GM18508 (cell line): Measurements from ENCODE around the gene SS18L1.
"Not testable (repeated sequence)": the region's sequence is repeated elsewhere in the genome, so short reads cannot be mapped to it uniquely, and the experiment has no call there.

ENCODE experiments used
- ATAC-seq: cut with Tn5 transposase; IDR thresholded peaks from one replicate; pipeline ENCODE4 v1.9.1; 2021; ENCODE audit warnings: moderate number of reproducible peaks; ENCODE audit not compliant: insufficient read depth, unreplicated experiment

Gene SS18L1

DNA sequence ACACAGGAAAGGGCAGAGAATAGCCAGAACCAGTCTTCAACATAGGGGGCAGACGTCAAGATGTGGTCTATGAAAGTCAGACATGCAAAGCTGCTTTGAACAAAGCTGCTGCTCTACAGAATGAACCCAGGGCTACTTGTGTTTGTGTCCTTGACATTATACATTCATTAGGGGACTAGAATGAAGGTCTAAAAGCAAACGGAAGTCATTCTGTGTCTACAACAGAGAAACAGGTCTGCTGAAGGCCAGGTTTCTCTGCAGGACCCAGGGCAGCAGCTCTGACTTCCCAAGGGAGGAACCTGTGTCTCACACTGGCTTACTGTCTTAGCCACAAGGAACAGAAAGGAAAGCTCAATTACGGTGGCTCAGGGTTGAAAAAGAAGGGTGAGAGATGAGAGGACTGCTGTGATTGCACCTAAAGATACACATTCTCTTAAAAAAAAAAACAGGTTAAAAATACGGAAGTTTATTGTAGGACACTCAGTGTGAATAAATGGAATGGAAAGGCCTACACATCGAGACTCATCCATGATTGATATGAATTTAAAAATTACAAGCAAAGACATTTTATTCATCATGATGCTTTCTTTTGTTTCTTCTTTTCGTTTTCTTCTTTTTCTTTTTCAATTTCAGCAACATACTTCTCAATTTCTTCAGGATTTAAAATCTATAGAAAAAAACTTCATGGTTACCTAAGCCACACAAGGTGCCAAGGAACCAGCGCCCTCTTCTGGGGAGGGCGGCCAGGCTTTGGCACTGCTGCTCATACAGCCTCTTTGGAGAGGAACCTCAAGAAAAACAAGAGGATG lies 7.1 kb upstream of the SS18L1 start:
- no peak for ATAC-seq

DNA sequence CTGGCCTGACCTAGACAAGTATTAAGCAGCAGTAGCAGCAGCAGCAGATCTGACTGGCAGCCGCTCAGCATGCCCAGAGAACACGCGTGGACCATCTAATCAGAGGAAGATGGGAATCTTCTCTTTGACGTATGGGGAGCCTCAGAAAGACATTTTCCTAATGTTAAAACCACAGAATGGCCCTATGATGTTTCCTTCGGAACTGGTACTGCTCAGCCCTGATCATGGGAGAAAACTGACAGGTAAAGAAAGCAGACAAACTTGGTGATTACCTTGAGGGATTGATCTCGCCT lies 6.5 kb upstream of the SS18L1 start:
- ATAC-seq: no peak

DNA sequence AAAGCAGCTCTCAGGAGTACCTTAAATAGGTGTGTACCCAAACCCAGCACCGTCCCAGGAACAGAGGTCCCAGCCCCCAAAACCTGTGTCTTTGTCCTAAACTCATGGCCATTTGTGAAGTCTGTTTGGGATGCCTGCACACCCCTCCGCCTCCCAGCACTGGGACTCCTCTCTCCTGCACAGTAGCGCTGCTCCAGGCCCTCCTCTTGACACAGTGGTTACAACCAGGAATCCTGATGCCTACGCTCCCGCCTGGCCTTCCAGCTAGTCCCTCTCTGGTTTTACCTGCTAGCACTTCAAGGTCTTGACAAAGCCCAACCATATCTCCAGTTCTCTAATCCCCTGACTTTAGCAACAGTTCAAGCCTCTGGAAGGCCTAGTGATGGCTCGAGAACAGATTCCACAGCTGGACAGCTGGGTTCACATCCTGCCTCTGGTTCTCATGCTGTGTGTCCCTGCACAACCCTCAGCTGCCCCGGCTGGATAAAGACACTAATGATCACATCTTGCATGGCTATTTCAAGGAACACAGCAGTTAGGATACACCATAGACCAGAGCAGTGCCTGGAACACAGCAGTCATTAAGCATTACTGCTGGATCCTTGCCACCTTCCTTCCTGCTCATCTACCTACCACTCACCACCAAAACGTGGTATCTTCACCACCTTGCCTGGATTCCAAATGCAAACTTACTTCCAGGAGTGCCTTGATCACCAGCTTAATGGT lies 5.9 kb upstream of the SS18L1 start:
- no peak for ATAC-seq

DNA sequence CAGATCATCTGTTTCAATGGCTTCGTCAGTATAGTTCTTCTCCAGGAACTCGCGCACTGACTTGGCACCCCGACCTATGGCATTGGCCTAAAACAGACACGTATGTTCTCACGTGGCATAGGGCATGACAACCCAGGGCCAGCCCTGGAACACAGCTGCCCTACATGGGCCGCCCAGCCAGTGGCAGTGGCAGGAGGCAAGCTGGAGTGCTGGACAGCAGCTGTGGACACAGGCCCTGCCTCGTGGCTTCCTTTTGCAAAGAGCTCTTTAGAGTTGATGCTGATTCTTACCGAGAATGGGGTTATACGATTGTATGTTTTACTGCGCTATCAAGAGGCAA lies 5.4 kb upstream of the SS18L1 start:
- no peak for ATAC-seq

DNA sequence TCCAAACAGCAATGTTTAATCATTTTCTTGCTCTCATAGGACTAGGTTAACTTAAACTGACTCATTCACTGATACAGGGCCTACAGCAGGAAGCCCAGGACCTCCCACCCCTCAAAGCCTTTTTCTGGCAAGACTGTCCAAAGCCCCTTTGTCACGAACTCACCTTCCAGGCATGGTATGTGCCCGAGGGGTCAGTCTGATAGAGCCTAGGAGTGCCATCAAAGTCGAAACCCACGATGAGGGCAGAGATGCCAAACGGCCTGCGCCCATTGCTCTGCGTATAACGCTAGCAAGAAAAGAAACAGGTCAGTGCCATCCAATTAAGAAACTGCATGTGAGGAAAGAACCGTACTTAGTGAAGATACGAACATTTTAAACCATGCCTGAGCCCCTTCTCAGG lies 4.7 kb upstream of the SS18L1 start:
- ATAC-seq: no peak

DNA sequence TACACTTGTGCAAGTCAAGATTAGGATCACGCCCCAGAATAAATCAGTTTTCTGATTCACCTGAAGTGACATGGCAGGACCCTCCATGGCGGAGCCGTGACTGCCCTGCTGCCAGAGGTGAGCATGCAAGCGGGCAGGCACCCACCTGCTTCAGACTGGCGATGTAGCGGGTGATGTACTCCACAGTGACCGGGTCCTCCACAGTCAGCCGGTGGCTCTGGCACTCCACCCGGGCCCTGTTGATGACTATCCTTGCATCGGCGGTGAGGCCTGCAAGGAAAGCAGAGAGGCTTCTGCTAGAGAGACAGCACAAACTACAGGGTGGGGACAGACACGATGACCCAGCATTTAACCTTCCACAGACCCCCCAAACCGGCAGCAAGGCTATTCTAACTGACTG lies 3.9 kb upstream of the SS18L1 start:
- no peak for ATAC-seq

DNA sequence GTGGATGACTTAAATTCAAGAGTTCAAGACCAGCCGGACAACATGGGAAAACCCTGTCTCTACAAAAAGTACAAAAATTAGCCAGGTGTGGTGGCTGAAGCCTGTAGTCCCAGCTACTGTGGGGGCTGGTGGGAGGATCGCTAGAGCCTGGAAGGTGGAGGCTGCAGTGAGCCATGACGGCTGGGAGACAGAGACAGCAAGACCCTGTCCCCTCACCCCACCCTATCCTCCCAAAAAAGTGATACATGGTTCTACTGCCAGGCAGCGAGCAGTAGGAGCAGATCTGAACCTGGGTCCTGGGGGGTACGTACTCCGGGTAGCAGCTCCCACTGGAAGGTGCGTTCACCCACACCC lies 2.5 kb upstream of the SS18L1 start:
- no peak for ATAC-seq

DNA sequence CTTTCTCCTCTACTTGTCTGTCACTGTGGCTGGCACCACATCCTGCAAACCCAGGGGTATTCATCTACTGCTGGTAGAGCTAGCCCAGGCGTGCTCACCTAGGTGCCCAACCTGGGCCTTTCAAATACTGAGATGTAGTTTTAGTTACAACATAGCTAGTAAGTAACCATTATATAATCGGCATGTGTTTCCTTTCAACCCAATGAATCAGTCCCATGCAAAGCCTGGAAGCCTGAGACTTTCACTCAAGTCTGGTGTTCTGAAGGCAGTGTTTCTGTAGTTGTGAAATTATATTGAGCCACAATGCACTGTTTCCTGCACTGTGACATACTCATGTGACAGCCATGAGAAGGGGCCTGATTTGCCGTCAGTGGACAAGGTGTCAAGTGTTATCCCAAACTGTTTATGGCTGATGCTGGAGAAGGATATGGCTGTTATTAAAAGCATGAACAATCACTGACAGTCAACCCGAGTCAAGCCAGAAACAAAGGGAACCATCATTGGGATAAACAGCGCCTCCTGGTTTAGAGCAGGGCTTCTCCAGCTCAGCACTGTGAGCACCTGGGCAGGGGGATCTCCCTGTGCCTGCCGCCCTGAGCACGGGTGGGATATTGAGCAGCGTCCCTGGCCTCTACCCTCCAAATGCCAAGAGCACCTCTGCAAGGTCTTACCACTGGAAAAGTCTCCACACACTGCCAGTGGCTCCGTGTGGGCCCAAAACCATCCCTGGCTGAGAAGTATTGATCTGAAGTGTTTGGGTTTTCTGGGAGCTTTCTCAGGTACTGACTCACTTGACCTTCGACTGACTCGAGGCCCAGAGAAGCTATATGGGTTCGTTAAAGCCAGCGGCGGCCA lies 1.9 kb upstream of the SS18L1 start:
- no peak for ATAC-seq

DNA sequence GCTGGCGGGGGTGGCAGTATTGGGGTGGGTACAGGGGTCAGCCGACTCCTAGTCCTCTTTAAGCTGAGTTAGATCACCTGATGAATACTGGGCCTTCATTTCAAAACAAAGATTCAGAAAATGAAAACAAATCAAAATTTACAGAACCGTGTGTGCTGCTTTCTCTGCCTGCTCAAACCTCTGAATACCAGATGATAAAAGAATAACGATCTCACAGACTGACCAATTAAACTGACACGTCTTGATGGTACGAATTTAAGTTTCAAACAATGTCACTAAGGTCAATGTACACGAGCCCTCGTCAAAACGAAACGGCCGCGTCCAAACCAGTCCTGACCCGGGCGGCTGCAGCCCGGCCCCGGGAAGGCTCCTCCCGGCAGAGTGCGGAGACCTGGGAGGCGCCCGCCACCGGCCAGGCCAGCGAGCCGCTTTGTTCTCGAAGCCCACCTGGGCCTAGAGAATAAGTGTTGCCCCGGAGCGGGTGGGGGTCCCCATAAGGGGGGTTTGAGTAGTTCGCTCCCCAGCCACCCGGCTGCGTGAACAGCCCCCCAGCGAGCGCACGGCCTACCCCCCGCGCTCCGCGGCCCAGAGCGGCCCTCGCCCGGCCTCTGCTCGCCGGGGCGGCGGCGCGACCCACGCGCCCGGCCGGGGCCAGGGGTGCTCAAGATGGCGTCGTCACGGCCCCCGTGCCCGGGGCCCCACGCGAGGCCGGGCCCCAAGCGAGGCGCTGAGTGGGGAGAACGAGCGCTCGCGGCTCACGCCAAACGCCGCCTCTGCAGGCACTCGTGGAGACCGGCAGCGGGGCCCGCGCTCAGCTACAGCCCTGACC lies 1.1 kb upstream of the SS18L1 start:
- no peak for ATAC-seq

DNA sequence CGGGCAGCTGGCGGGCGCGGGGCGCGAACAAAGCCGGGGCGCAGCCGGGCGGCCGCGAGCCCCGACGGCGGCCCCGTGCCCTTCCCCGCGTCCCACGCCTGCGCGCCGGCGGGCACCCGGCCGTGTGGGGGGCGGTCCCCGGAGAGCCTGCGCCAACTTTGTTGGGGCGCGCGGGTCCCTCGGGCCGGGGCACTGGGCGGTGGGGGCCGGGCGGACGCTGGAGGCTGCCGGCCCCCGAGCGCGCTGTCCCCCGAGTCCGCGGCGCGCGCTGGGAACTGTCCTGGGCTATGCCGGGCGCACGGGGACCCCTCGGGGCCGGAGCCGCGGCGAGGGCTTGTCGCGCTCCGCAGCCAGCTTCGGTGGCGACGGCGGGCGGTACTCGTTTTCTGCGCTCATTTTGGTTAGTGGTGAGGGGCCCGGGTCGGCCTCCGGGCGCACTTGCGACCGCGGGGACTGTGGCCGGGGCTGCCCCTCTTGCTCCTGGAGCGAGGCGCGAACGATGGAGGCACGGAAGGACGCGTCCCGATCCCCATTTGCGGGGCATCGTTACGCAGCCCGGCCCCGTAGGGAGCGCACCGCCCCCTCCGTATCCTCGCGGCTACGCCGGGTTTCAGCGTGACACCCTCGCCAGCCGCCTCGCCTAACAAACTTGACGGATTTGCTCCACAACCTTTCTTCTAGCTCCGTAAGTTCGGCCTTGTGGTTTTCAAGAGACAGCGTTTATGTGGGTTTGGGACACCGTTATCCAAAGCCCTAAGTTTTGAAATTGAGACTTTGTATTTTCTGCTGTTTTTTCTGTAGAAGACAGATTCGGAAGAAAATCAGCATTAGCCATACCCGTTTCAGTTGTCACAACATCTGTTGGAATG lies 622 bp downstream of the SS18L1 start:
- ATAC-seq: no peak

DNA sequence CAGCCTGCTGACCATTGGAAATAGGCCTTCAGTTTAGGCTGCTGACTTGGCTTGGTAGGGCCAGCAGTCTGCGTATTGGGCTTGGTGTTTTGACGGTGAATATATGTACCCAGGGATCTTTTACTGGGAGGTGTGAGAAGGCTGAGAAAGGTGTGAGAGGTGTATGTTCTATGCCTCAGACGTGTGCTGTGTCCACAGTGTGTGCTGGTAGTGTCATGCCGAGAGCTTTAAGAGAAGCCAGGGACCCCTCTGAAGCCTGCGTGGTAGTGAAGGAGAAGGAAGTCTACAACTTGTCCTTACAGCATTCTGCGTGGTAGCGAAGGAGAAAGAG lies 2.1 kb downstream of the SS18L1 start:
- ATAC-seq: no peak

DNA sequence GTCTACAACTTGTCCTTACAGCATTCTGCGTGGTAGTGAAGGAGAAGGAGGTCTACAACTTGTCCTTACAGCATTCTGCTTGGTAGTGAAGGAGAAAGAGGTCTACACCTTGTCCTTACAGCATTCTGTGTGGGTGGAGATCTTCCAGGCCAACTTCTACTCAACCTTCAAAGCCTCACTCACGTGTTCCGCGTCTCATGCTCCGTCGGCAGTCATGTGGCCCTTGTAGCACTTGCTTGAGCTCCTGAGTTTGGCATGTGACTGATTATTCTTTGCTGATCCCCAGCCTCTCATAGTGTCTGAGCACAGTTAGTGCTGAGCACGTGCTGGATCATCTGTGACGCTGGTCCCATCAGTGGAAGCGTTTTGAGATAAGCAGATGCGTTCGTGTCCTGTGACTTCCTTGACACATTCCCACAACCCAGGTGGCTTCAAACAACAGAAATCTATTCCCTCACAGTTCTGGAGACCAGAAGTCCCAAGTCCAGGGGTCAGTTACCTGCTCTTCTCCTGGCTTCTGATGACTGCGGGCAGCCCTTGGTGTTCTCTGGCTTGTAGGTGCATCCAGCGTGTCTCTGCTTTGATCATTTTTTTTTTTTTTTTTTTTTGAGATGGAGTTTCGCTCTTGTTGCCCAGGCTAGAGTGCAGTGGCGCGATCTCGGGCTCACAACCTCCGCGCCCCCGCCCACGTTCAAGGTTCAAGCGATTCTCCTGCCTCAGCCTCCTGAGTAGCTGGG lies 2.6 kb downstream of the SS18L1 start:
- ATAC-seq: no peak

DNA sequence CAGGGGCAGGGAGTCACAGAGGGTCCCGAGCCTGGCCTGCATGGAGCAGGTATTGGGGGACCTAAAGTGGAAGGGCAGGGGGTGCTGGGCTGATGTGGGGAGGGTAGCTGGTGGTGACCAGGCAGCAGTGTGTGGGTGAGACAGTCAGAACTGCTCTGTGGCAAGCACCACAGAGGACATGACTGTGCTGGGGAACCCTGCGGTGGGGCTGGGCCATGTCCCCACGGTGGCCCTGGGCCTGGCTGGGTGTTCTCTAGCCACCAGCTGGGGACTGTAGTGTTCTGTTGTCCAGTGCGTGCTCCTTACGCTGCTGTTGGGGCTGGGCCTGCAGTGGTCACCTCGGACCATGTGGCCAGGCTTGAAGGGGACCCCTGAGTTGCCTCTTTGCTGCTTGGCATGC lies 3.6 kb downstream of the SS18L1 start:
- no peak for ATAC-seq

DNA sequence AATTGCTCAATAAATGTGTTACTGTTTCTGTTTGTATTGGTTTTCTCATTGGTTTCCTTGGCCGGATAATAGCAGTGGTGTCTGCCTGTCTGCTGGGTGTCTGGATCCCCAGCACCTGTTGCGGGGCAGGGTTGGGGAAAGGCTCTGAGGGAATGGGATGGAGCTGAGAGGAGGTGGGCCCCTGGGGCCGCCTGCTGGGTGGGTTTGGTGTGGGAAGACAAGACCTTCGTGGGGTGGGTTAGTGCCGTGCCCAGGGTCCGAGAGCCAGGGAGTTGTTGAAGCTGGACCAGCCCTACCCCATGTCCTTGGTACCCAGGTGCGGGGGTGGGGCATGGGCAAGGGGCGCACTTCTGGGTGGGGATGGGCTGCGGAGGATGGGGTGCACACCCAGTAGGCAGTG lies 4.0 kb downstream of the SS18L1 start:
- ATAC-seq: no peak

DNA sequence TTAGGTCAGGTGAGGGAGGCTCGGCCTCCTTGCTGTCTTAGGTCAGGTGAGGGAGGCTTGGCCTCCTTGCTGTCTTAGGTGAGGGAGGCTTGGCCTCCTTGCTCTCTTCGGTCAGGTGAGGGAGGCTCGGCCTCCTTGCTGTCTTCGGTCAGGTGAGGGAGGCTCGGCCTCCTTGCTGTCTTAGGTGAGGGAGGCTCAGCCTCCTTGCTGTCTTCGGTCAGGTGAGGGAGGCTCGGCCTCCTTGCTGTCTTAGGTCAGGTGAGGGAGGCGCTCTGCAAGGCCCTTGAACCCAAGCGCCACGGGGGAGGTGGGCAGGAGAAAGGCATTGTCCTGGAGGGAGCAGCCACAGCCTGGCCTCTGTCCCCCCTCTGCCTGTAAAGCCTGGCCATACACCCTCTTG lies 4.8 kb downstream of the SS18L1 start:
- not testable (repeated sequence) for ATAC-seq

DNA sequence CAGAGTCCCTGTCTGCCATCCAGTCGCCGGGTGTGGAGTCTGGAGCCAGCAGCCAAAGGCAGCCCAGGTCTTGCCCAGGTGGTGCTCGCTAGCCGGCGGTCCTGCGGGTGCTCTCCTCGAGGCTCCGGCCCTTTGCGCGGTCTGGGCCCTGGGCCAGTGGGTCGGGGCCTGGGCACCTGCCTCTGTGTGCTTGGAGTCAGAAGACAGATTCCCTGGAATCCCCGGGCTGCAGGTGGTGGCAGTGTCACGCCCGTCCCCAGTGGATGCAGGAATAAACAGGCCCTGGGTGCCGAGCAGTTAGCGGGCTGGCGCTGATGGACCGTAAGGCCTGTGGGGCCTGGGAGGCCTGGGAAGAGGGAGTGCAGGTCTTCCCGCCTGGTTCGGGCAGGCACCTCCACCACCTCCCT lies 5.3 kb downstream of the SS18L1 start:
- ATAC-seq: no peak

DNA sequence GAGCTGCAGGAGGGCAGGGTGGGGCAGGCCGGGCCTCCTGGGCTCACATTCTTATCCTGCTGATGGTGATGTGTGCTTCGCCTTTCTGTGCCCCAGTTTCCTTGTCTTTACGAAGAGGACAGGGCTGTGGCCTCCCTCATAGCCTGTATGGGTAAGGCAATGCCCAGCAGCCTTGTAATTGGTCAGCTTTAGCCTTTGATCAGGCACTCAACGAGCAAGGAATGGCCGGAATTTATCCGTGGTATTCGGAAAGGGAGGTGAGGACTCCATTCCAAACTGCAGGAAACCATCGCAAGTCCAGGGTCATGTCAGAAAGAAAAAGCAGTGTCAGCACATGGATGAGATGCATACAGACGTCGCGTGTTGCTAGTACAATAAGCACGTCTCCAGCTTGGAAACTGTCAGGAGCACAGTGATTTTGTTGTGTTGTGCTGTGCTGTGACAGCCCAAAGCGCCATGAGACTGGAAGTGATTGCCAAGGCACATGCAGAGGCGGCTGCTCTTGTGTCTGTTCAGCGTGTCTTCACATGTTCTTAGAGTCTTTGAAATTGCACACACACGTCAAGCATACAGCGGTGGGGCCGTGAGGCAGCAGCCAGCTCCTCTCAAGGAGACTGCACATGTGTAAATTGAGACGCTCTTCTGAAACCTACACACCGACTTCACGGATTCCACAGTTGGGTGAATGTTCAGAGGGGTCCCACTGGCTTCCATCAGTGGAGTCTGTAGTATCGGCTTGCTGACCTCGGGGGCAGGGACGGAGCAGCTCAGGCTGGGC lies 6.2 kb downstream of the SS18L1 start:
- no peak for ATAC-seq

DNA sequence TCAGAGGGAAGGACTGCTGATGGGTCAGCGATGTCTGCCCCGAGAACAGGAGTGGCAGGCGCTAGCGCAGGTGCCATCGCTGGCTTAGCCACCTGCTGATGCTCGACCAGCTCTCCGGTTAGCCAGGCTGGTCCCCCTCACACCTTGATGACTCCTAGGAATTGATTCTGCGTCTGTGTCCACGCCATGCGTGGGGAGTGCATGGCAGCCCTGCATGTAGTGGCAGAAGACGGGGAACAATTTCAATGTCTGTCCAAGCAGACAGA lies 6.7 kb downstream of the SS18L1 start:
- no peak for ATAC-seq

DNA sequence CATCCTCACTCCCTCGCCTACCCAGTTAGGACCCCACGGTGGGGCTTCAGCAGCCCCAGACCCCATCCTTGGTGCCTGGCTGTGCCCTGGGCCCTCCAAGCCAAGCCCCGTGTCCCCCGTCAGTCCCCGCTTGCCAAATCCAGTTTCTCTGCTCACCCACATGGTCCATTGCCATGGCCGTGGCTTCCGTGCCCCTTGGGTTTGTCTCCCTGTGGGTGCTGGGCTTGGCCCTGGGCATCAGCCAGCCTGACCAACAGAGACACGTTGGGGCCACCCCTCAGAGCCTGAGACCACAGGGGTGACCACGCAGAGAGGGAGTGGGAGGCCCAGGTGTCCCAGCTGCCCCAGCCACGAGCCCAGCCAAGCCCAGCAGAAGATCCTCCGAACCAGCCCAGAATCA lies 7.7 kb downstream of the SS18L1 start:
- no peak for ATAC-seq
